ENCODE measurements around the gene PITPNC1.
A peak's percentile ranks its signal among the peaks of the same experiment; 100 is the strongest.
"Not testable (repeated sequence)": the region's sequence is repeated elsewhere in the genome, so short reads cannot be mapped to it uniquely, and the experiment has no call there.

PITPNC1 gene

DNA sequence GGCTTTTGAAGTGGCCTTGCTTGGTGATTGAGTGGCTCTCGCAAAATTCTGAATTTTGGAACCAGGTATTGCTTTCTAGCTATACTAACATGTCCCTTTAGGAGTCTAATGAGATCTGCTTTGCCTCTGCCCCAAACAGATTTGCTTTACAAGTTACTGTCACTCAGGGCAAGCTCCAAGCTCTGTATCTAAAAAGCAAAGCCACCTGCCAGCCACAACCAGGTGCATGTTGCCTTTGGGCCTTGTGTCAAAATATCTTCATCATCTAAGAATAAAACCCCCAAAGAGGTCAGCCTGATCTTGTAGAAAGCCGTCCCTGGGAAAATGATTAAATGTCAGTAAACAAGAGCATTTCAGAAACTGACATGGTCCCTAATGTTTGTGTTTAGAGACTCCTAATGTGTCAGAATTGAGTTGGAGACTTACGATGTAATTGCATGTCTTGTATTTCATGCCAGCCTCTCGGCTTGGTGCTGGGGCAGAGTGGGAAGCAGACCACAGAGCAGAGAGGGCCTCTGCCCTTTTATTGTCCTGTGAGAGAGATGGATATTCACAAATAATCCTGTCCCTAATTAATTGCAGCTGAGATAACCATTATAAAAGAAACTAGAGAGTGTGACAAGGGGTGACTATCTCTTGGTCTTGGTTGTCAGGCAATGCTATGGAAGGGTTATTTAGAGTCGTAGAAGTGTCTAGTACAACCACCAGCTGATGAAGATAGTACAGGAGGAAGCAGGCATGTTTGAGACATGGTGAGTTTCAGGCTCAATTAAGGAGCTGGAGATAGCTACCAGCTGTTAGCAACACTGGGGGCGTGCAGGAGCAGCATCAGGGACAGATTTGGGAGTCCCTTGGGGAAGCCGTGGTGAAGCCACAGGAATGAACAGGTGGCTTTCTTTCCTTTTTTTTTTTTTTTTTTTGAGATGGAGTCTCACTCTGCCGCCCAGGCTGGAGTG lies 90.7 kb downstream of the PITPNC1 start:
- FAIRE-seq, result no peak

DNA sequence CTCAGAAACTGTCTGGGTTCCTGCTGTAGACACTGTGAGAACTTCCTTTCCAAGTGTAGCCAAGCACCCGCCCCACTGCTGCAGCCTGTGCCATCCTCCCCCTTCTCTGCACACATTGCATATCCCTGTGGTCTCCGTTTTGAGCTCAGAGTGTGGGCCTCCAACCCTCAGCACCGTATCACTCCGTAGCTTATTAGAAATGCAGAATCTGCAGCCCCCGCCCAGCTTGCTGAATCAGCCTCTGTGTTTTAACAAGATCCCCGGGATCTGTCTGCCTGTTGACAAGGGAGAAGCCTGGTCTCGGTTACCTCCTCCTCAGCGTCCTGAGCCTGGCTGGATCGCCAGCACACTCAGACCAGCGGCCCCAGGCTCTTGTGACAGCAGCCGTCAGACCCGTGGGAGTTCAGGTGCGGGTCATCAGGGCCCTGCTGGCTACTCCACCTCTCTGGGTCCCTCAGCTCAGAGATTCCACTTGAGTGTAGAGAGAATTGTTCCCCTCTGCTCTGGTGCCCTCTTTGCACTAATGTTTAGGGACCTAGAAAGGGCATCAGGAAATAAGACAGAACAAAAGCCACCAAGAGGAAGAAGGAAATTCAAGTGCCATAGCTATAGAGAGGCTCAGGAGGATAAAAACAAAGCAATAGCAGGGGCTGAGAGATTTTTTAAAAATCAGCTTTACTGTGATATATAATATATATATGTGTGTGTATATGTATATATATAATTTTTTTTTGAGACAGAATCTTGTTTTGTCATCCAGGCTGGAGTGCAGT lies 92.3 kb downstream of the PITPNC1 start:
- no peak for FAIRE-seq

DNA sequence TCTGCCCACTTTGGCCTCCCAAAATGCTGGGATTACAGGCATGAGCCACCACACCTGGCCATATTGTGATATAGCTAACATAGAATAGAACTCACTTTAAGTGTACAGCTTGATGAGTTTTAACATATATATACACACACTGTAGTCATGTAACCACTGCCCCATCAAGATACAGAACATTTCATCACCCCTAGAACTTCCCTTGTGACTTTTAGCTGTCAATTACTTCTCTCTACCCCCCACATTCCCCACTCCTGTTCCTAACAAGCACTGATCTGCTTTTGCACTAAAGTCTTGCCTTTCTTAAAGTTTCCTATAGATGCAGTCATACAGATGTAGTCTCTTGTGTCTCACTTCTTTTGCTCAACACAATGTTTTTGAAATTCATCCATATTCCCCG lies 93.1 kb downstream of the PITPNC1 start:
- FAIRE-seq, result no peak

DNA sequence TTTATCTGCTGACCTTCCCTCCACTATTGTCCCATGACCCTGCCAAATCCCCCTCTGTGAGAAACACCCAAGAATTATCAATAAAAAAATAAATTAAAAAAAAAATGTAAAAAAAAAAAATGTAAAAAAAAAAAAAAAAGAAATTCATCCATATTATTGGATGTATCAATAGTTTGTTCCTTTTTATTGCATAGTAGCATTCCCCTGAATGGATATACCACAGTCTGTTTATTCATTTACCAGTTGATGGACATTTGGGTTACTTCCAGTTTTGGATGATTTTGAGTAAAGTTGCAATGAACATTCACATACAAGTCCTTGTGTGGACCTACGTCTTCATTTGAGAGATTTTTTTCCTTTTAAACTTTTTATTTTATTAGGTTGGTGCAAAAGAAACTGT lies 94.0 kb downstream of the PITPNC1 start:
- FAIRE-seq, result no peak

DNA sequence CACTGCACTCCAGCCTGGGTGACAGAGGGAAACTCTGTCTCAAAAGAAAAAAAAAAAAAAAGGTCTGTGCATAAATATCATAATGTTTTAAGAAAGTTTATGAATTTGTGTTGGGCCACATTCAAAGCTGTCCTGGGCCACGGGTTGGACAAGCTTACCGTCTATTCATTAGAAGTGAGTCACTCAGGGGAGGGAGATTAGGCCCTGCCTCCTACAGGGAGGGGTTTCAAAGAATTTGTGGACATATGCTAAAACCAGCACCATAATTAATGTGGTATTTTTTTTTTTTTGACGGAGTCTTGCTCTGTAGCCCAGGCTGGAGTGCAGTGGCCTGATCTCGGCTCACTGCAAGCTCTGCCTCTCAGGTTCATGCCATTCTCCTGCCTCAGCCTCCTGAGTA lies 95.5 kb downstream of the PITPNC1 start:
- not testable (repeated sequence) for FAIRE-seq

DNA sequence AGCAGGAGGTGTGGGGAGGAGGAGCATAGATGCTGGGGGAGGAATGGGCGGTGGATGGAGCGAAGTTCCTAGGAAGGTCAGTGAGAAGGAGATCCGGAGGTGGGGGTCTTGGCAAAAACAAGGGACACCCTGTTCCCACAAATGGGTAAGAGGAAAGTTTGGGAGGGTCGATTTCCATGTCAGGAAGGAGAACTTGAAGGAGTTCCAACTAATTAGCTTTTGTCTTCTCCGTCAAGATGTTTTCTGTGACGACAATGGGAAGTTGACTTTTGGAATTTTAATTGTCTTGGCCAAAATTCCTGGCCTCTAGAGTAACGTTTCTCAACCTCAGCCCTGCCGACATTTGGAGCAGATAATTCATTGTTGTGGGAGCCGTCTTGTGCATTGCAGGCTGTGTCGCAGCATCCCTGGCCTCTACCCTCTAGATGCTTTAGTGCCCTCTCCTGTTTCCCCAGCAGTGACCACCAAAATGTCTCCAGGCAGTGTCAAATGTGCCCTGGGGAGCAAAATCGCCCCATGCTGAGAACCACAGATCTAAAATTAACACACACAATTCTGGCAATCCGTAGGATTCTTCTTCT lies 97.1 kb downstream of the PITPNC1 start:
- no peak for FAIRE-seq

DNA sequence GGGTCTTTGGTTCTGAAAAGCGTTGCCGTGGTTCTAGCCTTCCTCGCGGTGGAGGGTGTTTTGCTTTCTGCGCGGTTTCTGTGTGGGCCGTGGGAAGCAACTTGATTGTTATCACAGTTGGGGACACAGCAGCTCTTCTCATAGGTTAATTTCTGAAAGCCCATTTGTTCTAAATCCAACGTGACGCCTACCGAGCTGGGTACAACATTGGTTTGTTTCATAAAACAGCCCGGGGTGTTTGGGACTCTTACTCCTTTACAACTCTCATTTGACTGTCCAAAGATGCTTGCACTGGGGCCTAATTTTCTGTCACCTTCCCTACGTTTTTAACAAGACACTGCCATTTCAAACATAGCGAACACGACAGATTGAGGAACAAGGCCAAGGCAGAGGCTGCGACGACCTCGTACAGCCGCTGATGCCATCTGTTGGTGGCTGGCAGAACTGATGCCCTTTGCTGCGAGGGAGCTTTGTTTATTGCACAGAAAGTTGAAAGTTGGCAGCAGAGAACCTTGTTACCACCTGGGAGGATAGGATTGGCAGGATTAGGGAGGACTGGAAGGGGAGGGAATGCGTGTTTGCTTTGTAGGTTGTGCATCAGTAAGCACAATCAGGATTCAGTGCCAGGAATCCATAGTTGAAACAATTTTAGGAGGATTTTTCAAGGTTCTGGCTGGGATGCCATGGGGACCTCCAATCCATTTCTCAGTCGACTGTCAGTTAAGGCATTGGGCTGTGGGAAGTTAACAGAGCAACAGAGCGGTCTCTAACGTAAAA lies 98.3 kb downstream of the PITPNC1 start:
- FAIRE-seq, result peak; percentile 21

DNA sequence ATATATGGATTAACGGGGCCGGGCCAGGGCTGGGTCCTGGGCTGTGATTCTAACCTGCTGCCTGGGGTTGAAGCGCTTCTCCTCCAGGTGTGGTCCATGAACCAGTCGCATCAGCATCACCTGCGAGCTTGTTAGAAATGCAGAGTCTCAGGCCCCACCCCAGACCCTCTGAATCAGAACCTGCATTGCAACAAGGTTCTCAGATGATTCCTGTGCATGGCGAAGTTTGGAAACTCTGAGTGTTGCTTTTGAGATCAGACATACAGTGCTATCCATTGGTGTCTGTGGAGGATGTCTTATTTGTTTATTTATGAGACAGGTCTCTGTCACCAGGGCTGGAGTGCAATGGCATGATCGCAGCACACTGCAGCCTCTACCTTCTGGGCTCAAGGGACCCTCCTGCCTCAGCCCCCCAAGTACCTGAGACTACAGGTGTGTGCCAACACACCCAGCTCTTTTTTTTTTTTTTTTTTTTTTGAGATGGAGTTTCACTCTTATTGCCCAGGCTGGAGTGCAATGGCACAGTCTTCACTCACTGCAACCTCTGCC lies 99.8 kb downstream of the PITPNC1 start:
- no peak for FAIRE-seq

DNA sequence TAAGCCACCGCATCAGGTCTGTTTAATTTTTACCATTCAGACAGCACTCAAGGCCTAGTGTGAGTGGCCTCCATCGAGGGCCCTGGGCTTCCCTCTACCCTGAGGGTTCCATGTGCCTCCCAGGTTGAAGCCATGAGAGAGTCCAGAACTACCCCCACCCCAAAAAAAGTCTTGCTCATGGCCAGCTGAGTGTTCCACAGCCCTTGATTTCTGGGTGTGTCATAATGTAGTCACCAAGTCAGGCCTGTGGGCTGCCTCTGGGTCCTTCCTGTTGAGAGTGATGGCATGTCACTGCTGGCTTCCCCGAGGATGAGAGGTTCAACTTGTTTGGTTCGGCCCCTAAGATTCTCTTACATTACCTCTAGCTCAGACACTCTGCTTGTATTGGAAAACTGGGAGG lies 100.6 kb downstream of the PITPNC1 start:
- no peak for FAIRE-seq

DNA sequence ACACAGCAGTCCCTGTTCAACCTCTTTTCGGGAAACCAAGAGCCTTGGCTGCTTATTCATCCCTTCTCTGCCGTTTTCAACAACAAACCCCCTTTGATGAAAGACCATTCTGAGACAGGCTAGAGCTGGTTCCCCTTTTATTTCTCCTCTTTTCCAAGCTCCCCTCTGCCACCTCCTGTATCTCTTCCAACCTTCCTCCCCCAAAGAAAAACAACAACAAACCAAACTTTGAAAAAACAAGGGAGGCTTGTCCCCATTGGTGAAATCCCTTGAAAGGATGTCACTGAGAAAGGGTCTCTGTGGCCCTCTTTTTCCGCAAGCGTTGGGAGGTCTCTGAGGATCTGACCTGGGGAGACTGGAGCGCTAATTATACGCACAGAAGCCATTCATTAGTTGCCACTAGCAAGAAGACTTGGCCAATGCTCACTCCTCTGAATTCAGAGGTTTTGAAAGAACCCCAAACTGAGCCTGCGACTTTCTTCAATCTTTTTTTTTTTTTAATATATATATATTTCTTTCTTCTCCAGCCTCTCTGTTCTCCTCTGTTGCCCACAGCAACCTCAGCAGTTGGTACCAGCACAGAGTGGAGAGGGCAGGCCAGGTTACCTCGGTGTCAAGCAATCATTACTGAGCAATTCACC lies 101.4 kb downstream of the PITPNC1 start:
- no peak for FAIRE-seq

DNA sequence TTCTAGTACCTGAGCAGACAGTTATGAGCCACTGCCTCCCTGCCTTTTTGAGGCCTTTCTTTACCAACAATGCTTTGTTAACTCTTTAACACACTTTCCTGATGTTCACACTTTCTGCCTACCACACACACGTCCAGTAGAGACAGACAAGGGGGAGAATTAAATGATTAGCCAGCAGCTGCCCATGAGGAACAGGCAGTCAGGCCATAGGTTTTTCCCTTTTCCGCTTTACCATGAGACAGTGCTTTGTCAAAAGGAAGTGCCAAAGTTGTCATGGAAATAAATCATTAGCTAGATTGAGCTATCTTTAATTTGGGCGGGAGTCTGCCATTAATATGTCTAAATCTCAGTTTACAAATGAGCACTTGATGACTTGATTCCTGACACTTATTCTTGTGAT lies 102.1 kb downstream of the PITPNC1 start:
- no peak for FAIRE-seq

DNA sequence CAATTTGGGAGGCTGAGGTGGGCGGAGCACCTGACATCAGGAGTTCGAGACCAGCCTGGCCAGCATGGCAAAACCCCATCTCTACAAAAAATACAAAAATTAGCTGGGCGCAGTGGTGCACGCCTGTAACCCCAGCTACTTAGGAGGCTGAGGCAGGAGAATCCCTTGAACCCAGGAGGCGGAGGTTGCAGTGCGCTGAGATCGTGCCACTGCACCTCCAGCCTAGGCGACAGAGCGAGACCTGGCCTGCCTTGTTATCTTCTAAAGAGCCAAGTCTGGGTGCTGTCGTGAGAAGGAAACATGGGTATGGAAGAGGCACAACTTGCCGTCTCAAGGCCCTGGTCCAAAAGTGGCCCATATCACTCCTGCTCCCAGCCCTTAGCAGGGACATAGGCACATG lies 103.9 kb downstream of the PITPNC1 start:
- not testable (repeated sequence) for FAIRE-seq

DNA sequence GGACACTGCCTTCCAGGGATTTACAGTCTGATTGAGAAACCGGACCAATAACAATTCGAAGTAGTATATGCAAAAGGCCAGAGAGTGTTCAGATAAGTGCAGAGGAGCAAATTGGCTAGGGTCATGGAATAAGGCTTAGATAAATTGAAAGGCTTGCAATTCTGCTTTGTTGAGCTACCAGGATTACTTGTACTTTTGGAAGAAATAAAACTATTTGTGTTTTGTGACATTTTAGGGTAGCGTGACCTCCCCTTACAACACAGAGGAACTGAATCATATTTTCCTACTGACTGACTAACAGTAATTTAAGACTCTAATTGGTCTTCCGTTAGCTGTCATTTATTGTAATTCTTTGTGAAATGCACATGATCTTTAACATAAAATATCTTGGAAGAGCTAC lies 104.7 kb downstream of the PITPNC1 start:
- no peak for FAIRE-seq

DNA sequence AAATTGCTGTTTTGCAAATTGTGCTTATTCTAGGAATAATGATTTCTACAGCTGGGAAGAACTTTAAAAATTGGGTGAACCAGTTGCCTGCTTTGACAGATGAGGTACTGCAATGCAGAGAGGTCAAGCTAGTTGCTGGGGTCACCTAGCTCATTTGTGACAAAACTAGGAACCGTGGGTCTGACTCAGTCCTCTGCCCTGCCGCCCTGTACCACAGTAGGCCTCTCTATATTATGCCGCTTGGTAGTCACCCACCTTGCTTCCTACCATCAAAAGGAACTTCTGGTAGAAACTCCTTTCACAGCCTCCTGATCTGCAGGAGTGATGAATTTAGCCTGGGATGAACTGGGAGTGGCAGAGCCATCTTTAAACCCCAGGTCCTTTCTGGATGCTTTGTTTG lies 105.7 kb downstream of the PITPNC1 start:
- FAIRE-seq, result no peak

DNA sequence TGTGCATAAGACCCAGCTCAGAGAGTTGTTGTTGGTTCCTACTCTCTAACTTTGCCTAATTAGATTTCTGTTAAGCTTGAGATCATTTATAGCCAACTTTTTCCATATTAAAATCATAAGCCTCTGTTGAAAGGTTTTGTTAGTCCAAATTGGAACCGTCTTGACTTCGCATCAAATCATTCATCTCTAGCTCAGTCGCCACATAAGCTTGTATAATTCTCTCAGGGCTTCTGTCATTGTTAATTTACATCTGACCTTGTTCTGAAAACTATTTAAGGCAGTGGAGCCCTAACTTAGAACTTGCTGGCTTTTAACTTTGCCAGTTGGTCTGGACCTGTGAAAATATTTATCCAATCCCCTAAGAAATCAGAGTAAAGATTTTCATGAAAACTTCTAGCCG lies 107.2 kb downstream of the PITPNC1 start:
- FAIRE-seq, result no peak

DNA sequence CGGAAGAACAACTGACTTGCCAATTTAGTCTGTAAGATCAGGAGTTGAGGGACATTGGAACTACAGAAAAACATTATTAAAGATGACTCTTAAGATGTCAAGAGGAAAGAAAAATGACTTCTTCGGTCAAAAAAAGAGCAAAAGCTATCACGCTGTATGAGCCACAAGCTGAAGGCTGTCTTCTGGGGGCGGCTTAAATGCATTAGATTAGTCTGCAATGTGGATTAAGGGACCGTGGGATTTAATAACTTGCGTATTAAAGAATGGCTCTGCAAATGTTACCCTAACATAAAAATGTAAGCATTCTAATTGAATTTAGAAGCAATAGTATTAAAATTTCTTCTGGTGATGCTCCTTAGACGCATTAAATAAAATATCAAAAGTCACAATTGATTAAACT lies 108.6 kb downstream of the PITPNC1 start:
- no peak for FAIRE-seq

DNA sequence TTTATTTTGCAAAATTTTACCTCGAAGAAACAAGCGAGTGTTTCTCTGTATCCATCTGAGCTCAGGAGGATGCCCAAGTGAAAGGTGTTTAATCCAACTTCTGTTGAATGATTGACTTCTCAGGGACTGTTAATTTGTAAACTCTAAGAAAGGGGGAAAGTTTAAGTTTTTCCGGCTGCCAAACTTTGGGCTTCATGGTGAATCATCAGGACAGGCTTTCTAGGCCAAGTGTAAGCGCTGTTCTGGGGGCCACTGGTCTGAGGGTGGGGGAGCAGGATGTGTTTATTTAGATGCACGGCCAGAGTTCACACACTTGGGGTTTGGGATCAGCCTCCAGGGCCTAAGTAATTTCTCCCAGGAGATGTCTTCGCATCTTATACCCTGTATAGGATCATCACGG lies 110.4 kb downstream of the PITPNC1 start:
- no peak for FAIRE-seq

DNA sequence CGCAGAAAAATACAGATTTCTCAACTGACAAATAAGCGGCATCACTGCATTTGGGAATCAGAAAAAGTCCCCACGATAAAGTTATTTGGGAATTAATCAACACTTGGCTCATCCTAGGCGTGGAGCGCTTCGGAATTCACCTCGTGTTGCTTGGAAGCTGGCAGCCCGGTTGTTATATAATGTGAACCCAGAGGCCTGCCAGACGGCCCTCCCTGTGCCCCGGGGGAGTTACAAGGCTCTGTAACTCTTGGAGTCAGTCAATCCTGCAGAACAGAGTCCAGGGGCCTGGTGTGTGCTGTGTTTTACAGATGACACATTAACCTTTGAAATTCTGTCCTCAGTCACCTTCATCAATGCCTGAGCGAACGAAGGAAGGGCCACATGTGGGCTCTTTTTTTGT lies 111.1 kb downstream of the PITPNC1 start:
- no peak for FAIRE-seq

DNA sequence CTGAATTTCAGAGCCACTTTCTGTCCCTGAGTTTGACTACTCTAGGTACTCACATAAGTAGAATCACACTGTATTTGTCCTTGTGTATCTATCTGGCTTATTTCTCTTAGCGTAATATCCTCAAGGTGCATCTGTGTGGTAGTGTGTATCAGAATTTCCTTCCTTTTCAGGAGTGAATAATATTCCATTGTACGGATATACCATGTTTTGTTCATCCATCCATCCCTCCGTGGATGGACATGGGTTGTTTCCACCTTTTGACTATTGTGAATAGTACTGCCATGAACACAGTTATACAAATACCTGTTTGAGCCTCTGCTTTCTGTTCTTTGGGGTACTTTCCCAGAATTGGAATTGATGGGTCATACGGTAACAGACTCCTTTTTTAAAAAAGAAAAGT lies 111.7 kb downstream of the PITPNC1 start:
- FAIRE-seq, result no peak

DNA sequence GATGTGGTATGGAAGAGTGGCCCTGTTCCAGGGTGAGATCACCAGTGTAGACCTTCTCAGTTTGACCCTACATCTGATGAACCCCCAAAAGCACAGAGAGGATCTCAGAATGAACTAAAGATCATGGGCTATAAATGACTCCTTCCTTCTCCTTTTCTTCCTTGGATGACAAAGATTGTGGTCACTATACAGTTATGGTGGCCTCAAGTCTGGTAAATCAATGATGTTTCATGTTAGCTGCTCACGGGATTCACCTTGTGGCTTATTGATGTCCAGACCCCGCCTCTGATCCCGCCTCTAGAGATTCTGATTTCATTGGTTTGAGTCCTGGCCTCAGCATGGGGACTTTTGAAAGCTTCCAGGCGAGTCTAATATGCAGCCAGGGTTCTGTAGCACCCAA lies 112.2 kb downstream of the PITPNC1 start:
- no peak for FAIRE-seq

DNA sequence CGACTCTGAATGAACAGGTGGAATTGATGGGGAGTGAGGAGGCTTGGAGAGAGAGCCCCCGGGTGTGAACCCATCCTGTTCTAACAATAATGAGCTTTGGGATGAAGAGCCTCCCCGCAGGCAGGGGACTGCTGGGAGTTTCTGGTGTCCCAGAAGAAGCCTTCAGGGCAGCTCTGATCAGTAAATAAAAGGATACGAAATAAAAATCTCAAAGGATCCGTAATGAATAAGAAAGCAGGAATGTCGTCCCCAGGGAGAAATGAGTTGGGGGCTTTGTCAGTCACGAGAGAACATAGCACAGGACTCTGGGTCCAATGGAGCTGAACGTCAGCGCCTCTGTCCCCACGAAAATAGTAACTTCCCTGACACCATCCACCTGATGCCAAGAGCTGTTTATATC lies 113.4 kb downstream of the PITPNC1 start:
- FAIRE-seq, result no peak

DNA sequence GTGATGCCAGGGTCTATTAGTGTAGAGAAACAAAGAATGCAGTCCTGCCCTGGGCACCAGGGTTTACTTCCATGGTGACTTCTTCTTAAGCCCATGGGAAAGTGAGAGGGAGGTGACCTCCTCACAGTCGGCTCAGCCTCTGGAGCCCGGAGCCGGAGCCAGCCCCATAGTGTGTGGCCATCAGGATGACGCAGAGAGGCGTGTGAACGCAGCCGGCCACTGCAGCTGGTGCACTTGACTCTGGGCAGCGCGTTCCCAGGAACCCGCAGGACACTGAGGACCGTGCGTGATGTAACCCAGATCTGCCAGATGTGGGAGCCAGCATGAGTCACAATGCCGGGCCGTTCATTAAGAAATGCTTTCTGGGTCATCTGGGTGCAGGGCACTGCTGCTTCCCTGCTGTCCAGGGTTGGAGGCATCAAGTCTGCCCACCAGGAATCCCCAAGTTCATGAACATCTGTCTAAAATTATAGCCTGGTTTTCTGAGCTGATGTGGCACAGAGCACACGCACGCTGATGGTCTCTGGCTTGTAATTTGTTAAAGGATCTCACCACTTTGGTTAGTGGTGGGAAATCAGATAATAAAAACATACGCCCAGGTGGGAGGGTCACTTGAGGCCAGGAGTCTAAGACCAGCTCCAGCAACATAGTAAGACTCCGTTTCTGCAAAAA lies 114.1 kb downstream of the PITPNC1 start:
- FAIRE-seq, result no peak

Measured in A204.1 (cell line).